DOHH2 (cell line): ENCODE measurements around the gene FTSJ3.
"Not testable (repeated sequence)": the region's sequence is repeated elsewhere in the genome, so short reads cannot be mapped to it uniquely, and the experiment has no call there.

Source experiments
- EZH2phosphoT487 ChIP-seq: fragments of 200-600 bp; sonication (generic); IDR thresholded peaks from 2 replicates; pipeline ENCODE4 v1.6.1; 2017; ENCODE audit warnings: borderline replicate concordance, mild to moderate bottlenecking, antibody characterized with exemption, low read length, moderate library complexity, mixed read lengths
- TF ChIP-seq, protein P1 (sequence below): fragments of 200-600 bp; sonication (generic); IDR thresholded peaks from one replicate; pipeline ENCODE4 v1.5.1; 2014; ENCODE audit warnings: antibody characterized with exemption, mild to moderate bottlenecking, low read depth, low read length; ENCODE audit not compliant: poor library complexity, severe bottlenecking

DNA sequence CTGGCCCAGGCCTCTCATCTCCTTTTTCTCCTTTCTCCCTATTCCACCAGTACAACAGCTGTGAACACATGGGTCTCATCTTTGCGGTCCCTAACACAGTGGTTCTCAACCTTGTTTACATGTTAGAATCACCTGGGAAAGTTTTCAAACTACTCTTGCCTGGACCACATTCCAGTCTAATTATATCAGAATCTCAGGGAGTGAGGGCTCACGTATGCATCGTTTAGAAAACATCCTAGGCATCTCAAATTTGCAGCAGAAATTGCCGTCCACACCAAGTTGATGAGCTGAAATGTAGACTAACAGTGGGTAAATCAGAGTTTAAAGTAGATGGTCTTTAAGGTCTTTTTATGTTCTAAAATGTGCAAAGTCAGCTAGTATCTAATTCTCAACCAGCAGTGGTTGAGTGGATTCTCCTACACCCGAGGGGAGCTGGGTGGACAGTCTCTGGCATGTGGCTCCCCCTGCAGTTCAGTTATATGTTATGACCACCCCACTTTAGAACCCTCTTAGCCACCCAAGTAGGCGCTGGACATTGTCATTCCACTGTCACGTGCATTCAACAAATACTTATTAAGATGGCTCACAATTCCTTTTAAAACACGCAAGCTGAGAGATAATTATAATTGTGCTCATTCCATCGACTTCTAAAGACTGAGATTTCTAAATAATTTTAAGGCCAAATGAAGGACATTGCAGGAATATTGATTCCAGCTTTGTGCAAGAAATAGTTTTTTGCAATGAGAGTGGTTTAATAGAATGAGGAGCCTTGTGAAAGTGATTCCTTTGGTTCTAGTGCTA lies 42.2 kb upstream of the FTSJ3 start:
- TF ChIP-seq, protein P1, sequence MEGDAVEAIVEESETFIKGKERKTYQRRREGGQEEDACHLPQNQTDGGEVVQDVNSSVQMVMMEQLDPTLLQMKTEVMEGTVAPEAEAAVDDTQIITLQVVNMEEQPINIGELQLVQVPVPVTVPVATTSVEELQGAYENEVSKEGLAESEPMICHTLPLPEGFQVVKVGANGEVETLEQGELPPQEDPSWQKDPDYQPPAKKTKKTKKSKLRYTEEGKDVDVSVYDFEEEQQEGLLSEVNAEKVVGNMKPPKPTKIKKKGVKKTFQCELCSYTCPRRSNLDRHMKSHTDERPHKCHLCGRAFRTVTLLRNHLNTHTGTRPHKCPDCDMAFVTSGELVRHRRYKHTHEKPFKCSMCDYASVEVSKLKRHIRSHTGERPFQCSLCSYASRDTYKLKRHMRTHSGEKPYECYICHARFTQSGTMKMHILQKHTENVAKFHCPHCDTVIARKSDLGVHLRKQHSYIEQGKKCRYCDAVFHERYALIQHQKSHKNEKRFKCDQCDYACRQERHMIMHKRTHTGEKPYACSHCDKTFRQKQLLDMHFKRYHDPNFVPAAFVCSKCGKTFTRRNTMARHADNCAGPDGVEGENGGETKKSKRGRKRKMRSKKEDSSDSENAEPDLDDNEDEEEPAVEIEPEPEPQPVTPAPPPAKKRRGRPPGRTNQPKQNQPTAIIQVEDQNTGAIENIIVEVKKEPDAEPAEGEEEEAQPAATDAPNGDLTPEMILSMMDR: peak; percentile 48
- not testable (repeated sequence) for TF ChIP-seq EZH2phosphoT487
